ENCODE results near the gene RASD2. TPM values are rescaled to one million over a fixed set of nuclear protein-coding genes. Genes with fewer than 3 reads are reported as not detected.

Gene RASD2
- total RNA-seq, 1 experiment from 2014 or later: 2.4 TPM

DNA sequence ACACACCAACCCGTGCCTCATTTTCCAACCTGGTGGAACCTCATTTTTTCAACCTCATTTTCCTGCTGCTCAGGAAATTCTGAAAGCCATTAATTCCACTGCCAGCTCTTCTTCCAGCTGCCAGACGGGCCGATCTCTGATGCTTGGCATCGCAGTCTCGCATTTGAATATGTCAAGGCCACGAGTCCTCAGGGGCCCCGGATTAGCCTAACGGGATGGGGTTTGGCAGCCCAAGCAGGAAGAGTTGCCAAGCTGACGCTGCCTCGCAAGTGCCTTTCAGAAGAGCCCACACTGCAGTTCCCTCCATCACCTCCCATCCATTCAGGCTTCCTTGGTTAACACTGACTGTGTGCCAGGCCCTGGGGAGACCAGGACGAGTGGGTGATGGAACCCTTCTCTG, 8.7 kb downstream of the RASD2 start (continued):
- TF ChIP-seq FOSL1 (IDR thresholded peaks at IDR 0.05; ENCODE audit: low read depth): no peak
- TF ChIP-seq SIN3A (IDR thresholded peaks at IDR 0.05; ENCODE audit: low read depth): no peak
- TF ChIP-seq ZNF274 (IDR thresholded peaks at IDR 0.05; ENCODE audit: low read depth, low read length): no peak
- TF ChIP-seq, protein P1, sequence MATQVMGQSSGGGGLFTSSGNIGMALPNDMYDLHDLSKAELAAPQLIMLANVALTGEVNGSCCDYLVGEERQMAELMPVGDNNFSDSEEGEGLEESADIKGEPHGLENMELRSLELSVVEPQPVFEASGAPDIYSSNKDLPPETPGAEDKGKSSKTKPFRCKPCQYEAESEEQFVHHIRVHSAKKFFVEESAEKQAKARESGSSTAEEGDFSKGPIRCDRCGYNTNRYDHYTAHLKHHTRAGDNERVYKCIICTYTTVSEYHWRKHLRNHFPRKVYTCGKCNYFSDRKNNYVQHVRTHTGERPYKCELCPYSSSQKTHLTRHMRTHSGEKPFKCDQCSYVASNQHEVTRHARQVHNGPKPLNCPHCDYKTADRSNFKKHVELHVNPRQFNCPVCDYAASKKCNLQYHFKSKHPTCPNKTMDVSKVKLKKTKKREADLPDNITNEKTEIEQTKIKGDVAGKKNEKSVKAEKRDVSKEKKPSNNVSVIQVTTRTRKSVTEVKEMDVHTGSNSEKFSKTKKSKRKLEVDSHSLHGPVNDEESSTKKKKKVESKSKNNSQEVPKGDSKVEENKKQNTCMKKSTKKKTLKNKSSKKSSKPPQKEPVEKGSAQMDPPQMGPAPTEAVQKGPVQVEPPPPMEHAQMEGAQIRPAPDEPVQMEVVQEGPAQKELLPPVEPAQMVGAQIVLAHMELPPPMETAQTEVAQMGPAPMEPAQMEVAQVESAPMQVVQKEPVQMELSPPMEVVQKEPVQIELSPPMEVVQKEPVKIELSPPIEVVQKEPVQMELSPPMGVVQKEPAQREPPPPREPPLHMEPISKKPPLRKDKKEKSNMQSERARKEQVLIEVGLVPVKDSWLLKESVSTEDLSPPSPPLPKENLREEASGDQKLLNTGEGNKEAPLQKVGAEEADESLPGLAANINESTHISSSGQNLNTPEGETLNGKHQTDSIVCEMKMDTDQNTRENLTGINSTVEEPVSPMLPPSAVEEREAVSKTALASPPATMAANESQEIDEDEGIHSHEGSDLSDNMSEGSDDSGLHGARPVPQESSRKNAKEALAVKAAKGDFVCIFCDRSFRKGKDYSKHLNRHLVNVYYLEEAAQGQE (IDR thresholded peaks at IDR 0.05; ENCODE audit: low read depth): no peak
- TF ChIP-seq, protein P2, sequence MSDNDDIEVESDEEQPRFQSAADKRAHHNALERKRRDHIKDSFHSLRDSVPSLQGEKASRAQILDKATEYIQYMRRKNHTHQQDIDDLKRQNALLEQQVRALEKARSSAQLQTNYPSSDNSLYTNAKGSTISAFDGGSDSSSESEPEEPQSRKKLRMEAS (IDR thresholded peaks at IDR 0.05): no peak
- TF ChIP-seq, protein P3, sequence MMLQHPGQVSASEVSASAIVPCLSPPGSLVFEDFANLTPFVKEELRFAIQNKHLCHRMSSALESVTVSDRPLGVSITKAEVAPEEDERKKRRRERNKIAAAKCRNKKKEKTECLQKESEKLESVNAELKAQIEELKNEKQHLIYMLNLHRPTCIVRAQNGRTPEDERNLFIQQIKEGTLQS (IDR thresholded peaks at IDR 0.05): no peak
- TF ChIP-seq JUND (IDR thresholded peaks at IDR 0.05): no peak
- no peak for TF ChIP-seq RAD21 (IDR thresholded peaks at IDR 0.05; ENCODE audit: low read depth)

DNA sequence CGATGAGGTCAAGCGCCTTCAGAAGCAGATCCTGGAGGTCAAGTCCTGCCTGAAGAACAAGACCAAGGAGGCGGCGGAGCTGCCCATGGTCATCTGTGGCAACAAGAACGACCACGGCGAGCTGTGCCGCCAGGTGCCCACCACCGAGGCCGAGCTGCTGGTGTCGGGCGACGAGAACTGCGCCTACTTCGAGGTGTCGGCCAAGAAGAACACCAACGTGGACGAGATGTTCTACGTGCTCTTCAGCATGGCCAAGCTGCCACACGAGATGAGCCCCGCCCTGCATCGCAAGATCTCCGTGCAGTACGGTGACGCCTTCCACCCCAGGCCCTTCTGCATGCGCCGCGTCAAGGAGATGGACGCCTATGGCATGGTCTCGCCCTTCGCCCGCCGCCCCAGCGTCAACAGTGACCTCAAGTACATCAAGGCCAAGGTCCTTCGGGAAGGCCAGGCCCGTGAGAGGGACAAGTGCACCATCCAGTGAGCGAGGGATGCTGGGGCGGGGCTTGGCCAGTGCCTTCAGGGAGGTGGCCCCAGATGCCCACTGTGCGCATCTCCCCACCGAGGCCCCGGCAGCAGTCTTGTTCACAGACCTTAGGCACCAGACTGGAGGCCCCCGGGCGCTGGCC, 11.0 kb downstream of the RASD2 start:
- ChIA-PET RAD21 (ENCODE audit: low non-redundant PET in 1 of 2, low total read pairs in 2 of 2, uncharacterized antibody in 2 of 2, unreplicated experiment in 2 of 2) (no interaction called here), CTCF (no interaction called here), POLR2A (interaction anchor here (1.2 kb wide), 1 partner anchor 10 kb away, joined by 5 read pairs; the partner anchor contains the start of gene RASD2)
- DNase-seq (ENCODE audit: low read depth, low spot score) (no peak), ATAC-seq (no peak)
- Histone ChIP-seq H2AFZ (ENCODE audit: low read depth, low read length, poor library complexity, severe bottlenecking) (no peak overlapping the region), H3K27me3 (ENCODE audit: insufficient read depth, low read length) (no peaks in the 10 kb centered on the region), H3K4me1 (ENCODE audit: control insufficient read depth in 1 of 2, insufficient read depth in 2 of 2, low read length in 2 of 2) (peaks cover 9 to 11% of the 10 kb centered on the region in 2 experiments), H3K4me3 (replicated peaks in 1 of 2; ENCODE audit: low read depth in 1 of 2, low read length in 2 of 2) (no peak overlapping the region), H4K20me1 (ENCODE audit: insufficient read depth) (no peaks in the 10 kb centered on the region), H3K9me2 (ENCODE audit: insufficient read depth) (no peaks in the 10 kb centered on the region), H3K4me2 (ENCODE audit: low read length) (no peak overlapping the region; the same call in 1 of the 2 replicates), H3K36me3 (ENCODE audit: control insufficient read depth in 1 of 2, insufficient read depth in 2 of 2, low read length in 2 of 2) (no peaks in the 10 kb centered on the region), H3K9me3 (ENCODE audit: control insufficient read depth in 1 of 2, insufficient read depth in 1 of 2, low read depth in 1 of 2, low read length in 2 of 2) (no peaks in the 10 kb centered on the region), H3K79me2 (ENCODE audit: insufficient read depth, low read length) (no peaks in the 10 kb centered on the region), H3K27ac (ENCODE audit: low read depth, low read length) (no peak overlapping the region), H3K9ac (ENCODE audit: low read length) (no peak overlapping the region)
- intact Hi-C loops (cut with micrococcal nuclease): no loop called here
- TF ChIP-seq ELF1 (IDR thresholded peaks at IDR 0.05; ENCODE audit: borderline replicate concordance, low read depth) (no peak), JUND (IDR thresholded peaks at IDR 0.05) (no peak)
- TF ChIP-seq, protein P4, sequence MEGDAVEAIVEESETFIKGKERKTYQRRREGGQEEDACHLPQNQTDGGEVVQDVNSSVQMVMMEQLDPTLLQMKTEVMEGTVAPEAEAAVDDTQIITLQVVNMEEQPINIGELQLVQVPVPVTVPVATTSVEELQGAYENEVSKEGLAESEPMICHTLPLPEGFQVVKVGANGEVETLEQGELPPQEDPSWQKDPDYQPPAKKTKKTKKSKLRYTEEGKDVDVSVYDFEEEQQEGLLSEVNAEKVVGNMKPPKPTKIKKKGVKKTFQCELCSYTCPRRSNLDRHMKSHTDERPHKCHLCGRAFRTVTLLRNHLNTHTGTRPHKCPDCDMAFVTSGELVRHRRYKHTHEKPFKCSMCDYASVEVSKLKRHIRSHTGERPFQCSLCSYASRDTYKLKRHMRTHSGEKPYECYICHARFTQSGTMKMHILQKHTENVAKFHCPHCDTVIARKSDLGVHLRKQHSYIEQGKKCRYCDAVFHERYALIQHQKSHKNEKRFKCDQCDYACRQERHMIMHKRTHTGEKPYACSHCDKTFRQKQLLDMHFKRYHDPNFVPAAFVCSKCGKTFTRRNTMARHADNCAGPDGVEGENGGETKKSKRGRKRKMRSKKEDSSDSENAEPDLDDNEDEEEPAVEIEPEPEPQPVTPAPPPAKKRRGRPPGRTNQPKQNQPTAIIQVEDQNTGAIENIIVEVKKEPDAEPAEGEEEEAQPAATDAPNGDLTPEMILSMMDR (IDR thresholded peaks at IDR 0.05 in 2 of 3, conservative IDR thresholded peaks at IDR 0.05 in 1 of 3; ENCODE audit: borderline replicate concordance in 1 of 3, insufficient read depth in 1 of 3, low read depth in 2 of 3, low read length in 2 of 3): no peak
- no TSS peak for BruUV-seq (replicated peaks)

Measured in HCT116 (cell line).